ENCODE measurements around the gene CRIP1.

The CRIP1 gene

GRCh38 chr14:105440992-105441391 is 45.7 kb upstream of the CRIP1 start:
- TF ChIP-seq EZH2phosphoT487 (IDR thresholded peaks at IDR 0.05; ENCODE audit: borderline replicate concordance), result no peak
- no peak for TF ChIP-seq CTCF (conservative IDR thresholded peaks at IDR 0.05; ENCODE audit: low read length)
- Histone ChIP-seq H3K4me3 (ENCODE audit: low read length, poor library complexity, severe bottlenecking) (no peak overlapping the region), H4K20me1 (ENCODE audit: insufficient read depth, low read length, poor library complexity, severe bottlenecking) (peaks cover 36% of the 10 kb centered on the region), H3K9me3 (ENCODE audit: insufficient read depth, low read depth, low read length) (no peaks in the 10 kb centered on the region), H3K9ac (ENCODE audit: low read depth, low read length, poor library complexity, severe bottlenecking) (no peak overlapping the region), H3K27me3 (ENCODE audit: insufficient read depth, low read length, poor library complexity, severe bottlenecking) (no peaks in the 10 kb centered on the region), H3K36me3 (ENCODE audit: insufficient read depth, low read length) (peaks cover 40% of the 10 kb centered on the region; the same call in 1 of the 2 replicates), H3K9me2 (replicated peaks; ENCODE audit: low read depth, low read length) (no peaks in the 10 kb centered on the region), H3K4me1 (ENCODE audit: insufficient read depth, low read length, poor library complexity, severe bottlenecking) (no peaks in the 10 kb centered on the region), H2AFZ (ENCODE audit: low read length) (no peak overlapping the region), H3K4me2 (ENCODE audit: low read depth, low read length, poor library complexity, severe bottlenecking) (no peak overlapping the region), H3F3A (ENCODE audit: low read depth) (no peaks in the 10 kb centered on the region), H3K79me2 (ENCODE audit: insufficient read depth, low read length) (peaks cover 47% of the 10 kb centered on the region)

GRCh38 chr14:105442125-105442524 is 44.6 kb upstream of the CRIP1 start:
- H3K4me1 ChIP-seq (ENCODE audit: insufficient read depth, low read length, poor library complexity, severe bottlenecking), result no peaks in the 10 kb centered on the region
- H3K4me2 ChIP-seq (ENCODE audit: low read depth, low read length, poor library complexity, severe bottlenecking), result no peak overlapping the region
- no peak overlapping the region for H2AFZ ChIP-seq (ENCODE audit: low read length)
- no peak for TF ChIP-seq EZH2phosphoT487 (IDR thresholded peaks at IDR 0.05; ENCODE audit: borderline replicate concordance)
- no peak for TF ChIP-seq CTCF (conservative IDR thresholded peaks at IDR 0.05; ENCODE audit: low read length)
- H3F3A ChIP-seq (ENCODE audit: low read depth), result no peaks in the 10 kb centered on the region
- peaks cover 39% of the 10 kb centered on the region for H3K79me2 ChIP-seq (ENCODE audit: insufficient read depth, low read length)
- H3K9me2 ChIP-seq (replicated peaks; ENCODE audit: low read depth, low read length), result no peaks in the 10 kb centered on the region
- no peaks in the 10 kb centered on the region for H3K27me3 ChIP-seq (ENCODE audit: insufficient read depth, low read length, poor library complexity, severe bottlenecking)
- no peak overlapping the region for H3K9ac ChIP-seq (ENCODE audit: low read depth, low read length, poor library complexity, severe bottlenecking)
- no peaks in the 10 kb centered on the region for H3K9me3 ChIP-seq (ENCODE audit: insufficient read depth, low read depth, low read length)
- H3K4me3 ChIP-seq (ENCODE audit: low read length, poor library complexity, severe bottlenecking), result no peak overlapping the region
- H4K20me1 ChIP-seq (ENCODE audit: insufficient read depth, low read length, poor library complexity, severe bottlenecking), result peaks cover 31% of the 10 kb centered on the region
- H3K36me3 ChIP-seq (ENCODE audit: insufficient read depth, low read length), result peaks cover 41% of the 10 kb centered on the region; the same call in 1 of the 2 replicates

- Histone ChIP-seq H3K36me3 (ENCODE audit: insufficient read depth, low read length) (peaks cover 41% of the 10 kb centered on the region; the same call in 1 of the 2 replicates), H3K79me2 (ENCODE audit: insufficient read depth, low read length) (peaks cover 32% of the 10 kb centered on the region), H3K4me3 (ENCODE audit: low read length, poor library complexity, severe bottlenecking) (no peak overlapping the region), H3K27me3 (ENCODE audit: insufficient read depth, low read length, poor library complexity, severe bottlenecking) (no peaks in the 10 kb centered on the region), H3K4me2 (ENCODE audit: low read depth, low read length, poor library complexity, severe bottlenecking) (no peak overlapping the region), H3K9me2 (replicated peaks; ENCODE audit: low read depth, low read length) (no peaks in the 10 kb centered on the region), H3K9ac (ENCODE audit: low read depth, low read length, poor library complexity, severe bottlenecking) (no peak overlapping the region), H2AFZ (ENCODE audit: low read length) (no peak overlapping the region), H3F3A (ENCODE audit: low read depth) (no peaks in the 10 kb centered on the region), H4K20me1 (ENCODE audit: insufficient read depth, low read length, poor library complexity, severe bottlenecking) (peaks cover 26% of the 10 kb centered on the region), H3K4me1 (ENCODE audit: insufficient read depth, low read length, poor library complexity, severe bottlenecking) (no peaks in the 10 kb centered on the region), H3K9me3 (ENCODE audit: insufficient read depth, low read depth, low read length) (no peaks in the 10 kb centered on the region)
- TF ChIP-seq EZH2phosphoT487 (IDR thresholded peaks at IDR 0.05; ENCODE audit: borderline replicate concordance), result no peak
- TF ChIP-seq CTCF (conservative IDR thresholded peaks at IDR 0.05; ENCODE audit: low read length), result no peak
These were observed 43.9 kb upstream of the CRIP1 start for GRCh38 chr14:105442834-105443233.
